GM21737 (cell line): Measurements from ENCODE around the gene OSCAR.

Source experiments
- ATAC-seq: cut with Tn5 transposase; IDR thresholded peaks from one replicate; pipeline ENCODE4 v1.9.1; 2021; ENCODE audit warnings: mild to moderate bottlenecking, moderate library complexity; ENCODE audit not compliant: unreplicated experiment

OSCAR gene

DNA sequence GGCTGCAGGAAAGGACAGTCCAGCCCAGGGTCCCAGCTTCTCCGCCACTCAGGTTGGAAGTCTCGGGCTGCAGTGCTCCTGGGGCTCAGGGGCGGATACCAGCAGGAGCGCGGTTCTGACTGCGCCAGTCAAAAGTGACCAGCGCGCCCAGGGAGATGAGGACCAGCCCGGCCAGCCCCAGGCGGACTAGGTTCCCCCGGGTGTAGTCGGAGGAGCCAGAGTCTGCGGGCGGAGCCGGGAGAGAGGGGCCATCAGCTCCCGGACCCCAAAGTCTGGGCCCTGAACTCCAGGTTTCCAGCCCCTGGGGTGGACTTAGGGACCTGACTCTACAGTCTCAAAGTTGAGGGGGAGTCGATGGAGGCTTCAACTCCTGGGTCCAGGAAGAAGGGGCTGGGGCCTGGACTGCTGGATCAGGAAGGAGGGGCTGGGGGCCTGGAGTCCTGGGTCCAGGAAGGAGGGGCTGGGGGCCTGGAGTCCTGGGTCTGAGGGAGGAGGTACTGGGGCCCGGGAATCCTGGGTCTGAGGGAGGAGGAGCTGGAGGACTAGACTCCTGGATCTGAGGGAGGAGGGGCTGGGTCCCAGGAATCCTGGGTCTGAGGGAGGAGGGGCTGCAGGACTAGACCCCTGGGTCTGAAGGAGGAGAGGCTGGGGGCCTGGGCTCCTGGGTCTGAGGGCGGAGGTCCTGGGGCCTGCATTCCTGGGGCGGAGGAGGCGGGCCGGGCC is 5.3 kb downstream of the OSCAR start:
- no peak for ATAC-seq

DNA sequence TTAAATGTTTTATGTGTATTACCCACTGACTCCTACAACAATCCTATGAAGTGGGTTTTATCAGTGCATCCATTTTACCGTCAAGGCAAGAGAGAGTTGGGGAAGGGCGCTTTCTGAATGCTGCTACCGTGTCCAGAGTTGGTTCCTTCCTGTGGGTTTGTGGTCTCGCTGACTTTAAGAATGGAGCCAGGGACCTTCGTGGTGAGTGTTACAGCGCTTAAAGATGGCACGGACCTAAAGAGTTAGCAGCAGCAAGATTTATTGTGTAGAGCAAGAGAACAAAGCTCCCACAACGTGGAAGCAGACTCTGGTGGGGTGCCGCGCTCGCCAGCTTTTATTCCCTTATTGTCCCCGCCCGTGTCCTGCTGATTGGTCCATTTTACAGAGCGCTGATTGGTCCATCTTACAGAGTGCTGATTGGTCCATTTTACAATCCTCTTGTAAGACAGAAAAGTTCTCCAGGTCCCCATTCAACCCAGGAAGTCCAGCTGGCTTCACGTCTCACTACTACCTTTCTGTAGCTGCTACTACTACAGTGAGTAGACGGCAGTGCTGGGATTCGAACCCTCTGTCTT is 6.1 kb downstream of the OSCAR start:
- ATAC-seq, result no peak

DNA sequence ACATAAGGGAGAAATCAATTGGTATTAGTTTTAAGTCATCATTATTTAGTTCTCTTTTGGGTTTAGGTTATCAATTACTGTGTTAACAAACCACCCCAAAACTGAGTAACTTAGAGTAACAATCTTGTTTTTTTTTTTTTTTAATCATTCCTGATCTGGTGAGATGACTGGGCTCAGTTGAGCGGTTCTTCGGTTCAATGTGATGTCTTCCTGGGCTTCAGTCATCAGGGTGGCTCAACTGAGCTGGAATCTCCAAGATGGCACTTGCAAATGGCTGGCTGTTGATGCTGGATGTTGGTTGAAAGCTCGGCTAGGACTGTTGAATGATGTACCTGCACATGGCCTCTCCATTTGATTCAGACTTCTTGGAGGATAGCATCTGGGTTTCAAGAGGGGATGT is 16.2 kb downstream of the OSCAR start:
- no peak for ATAC-seq

DNA sequence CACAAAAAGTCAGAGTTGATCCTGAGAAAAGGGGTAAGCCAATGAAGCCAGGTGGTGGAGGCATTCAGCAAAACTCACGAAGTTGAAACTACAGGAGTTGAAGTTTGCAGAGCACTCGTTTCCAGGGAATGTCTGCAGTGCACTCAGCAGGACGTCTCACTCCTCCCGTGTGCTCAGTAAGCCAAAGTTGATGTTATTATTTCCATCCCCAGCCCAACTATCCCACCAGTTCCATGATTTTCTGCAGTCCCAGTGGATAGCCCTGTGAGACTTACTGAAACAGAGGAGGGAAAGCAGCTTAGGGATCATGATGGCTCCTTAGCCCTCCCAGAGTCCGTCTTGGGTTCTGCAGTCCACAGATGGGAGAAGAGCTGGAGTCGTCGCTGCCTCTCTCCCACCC is 19.6 kb downstream of the OSCAR start, which contains the start of gene TARM1:
Gene TARM1 (minus strand): TSS at position 334 of the 400 bp plus-strand sequence. CDS start 25 bp downstream, at position 309.
- no peak for ATAC-seq

DNA sequence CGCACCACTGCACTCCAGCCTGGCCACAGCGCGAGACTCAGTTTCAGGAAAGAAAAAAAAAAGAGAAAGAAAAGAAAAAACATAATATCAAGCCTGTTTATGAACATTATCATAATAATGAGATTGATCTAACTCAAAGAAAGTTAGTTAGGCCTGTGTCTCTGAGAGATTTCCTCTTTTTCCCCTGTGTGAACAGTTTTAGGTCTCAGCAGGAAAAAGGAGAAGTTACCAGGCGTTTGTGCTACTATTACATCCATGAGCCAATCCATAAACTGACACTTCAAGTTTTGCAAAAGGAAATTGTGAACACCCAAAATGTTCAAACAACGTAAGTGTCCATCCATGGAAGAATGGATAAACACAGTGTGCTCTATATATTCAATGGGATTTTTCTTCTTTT is 23.3 kb downstream of the OSCAR start:
- no peak for ATAC-seq

DNA sequence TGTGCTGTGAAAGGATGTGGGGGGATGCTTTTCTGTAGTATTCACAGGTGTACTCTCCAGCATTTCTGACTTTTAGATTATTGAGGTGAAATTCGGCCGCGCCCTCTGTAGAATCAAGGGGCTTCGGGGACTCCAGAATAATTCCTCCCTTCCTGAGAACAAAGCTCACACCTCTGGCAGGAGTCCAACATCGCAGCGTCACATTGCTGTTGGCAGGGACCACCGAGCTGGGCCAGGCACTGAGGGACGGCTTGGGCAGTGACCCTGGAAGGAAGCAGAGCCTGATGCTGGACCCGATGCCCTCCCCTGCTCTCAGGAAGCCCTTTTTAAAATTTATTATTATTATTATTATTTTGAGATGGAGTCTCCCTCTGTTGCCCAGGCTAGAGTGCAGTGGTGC is 25.8 kb downstream of the OSCAR start:
- no peak for ATAC-seq

DNA sequence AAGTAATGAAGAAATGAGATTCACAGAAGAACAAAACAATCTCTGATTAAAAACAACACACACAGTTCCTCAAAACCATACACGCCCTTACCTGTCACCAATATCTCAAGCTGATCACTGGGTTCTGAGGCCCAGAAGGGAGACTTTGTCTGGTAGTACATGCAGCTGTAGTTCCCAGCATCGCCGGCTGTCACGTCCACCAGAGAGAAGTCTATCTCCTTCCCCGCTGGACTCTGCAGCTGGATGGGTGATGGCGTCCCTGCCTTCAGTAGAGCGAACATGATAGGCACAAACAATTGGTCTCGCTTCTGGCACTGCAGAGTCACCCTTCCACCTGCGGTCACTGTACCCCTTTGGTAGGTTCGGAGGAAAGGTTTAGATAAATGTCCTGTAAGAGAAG is 26.8 kb downstream of the OSCAR start:
- no peak for ATAC-seq

DNA sequence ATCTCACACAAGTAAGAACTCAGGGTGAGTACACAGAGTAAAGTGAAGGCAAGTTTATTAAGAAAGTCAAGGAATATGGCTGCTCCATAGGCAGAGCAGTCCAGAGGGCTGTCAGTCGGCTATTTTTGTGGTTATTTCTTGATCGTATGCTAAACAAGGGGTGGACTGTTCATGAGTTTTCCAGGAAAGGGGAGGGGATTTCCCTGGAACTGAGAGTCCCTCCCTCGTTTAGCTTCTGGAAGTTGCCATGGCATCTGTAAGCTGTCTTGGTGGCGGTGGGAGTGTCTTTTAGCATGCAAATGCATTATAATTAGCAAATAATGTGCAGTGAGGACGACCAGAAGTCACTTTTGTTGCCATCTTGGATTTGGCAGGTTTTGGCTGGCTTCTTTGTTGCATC is 31.1 kb downstream of the OSCAR start:
- no peak for ATAC-seq

DNA sequence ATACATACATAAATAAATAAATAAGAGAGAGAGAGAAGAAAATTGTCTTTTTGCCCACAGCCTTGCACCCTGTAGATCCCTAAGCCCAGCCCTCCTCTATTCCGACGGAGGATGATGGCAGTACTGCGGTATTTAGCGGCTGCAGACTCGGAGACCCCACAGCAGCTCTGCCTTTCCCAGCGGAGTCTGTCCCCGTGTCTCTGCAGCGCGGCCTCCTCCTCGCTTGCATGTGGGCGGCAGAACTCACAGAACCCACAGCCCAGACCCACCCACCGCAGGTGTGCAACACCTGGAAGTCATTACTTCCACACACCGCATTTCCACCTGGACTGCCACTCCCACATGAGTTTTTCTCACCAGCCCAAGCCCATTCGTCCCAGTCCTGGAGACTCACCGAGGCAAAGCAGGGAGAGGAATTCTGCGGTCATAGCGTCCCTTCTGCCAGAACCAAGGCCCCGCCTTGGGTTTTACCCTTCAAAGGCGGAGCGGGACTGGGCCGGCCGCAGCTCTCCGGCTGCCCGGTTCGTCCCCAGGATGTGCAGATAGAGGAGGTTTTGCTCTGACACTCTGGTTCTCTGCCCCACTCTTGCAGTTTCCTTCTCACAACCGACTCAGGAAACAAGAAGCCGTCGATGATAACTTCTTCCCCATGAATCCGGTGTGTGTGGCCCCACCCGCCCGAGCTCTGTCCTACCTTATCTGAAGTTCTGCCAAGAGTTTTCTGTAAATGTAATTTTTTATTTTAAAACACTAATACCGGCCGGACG is 37.1 kb downstream of the OSCAR start, which contains the start of gene VSTM1:
Gene VSTM1 (minus strand): TSS at position 548 of the 767 bp plus-strand sequence. CDS start 120 bp downstream, at position 428.
- no peak for ATAC-seq

DNA sequence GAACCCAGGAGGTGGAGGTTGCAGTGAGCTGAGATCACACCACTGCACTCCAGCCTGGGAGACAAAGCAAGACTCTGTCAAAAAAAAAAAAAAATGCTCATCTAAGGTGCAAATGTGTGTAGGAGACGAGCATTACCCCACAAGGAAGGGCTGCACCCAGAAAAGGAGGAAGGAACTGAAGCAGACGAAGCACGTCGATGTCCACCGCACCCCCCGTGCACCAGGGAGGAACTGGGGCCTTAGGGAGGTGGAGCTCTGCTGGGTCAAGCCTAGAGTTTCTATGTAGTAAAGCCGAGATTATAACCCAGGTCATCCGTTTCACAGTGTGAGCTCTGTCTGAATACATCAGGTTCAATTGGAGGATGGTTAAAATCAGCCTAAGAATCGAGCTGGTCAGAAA is 38.0 kb downstream of the OSCAR start:
- ATAC-seq, result no peak

DNA sequence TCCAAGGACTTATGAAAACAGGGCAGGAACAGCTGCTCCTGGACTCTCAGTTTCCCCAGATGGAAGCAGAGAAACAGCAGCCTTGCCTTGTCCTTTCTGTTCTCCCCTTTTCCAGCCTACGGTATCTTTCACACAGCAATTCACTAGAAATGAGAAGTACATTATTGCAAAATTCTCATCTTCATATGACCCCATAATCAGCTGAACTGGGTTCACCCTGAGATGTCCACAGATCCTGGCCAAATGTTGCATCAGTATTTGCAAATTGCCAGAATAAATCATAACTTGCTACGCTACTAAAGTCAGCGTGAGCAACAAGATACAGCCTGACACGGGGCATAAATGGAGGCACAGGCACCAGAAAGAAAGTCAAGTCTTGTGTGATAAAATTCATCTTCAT is 53.0 kb downstream of the OSCAR start:
- no peak for ATAC-seq

DNA sequence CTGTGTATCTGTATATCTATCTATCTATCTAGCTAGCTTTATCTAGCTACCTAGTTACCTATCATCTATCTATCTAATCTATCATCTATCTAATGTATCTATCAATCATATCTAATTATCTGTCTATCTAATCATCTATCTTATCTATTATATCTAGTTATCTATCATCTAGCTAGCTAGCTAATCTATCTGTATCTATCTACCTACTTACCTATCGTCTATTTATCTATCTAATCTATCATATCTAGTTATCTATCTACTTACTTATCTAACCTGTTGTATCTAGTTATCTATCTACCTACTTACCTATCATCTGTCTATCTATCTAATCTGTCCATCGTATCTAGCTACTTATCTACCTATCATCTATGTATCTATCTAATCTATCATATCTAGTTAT is 54.8 kb downstream of the OSCAR start:
- no peak for ATAC-seq
